Right lobe of liver (tissue), 6 donors: ENCODE results near the gene ITSN1. TPM values are rescaled to one million over a fixed set of nuclear protein-coding genes. Genes with fewer than 3 reads are reported as not detected.
A peak's percentile ranks its signal among the peaks of the same experiment; 100 is the strongest.

Experiments used
- ATAC-seq, 4 donors: fragments of 200-7000 bp; cut with Tn5 transposase; one replicate each; pipeline ENCODE4 v1.9.1; 2020; ENCODE audit warnings: mild to moderate bottlenecking in 4 of 4, moderate library complexity in 4 of 4
- DNase-seq, 3 donors: peaks; one replicate each; pipeline ENCODE4 v3.0.0-alpha.2; 2020
- H3K27ac ChIP-seq, 3 donors: fragments of 200-600 bp; one replicate each; pipeline ENCODE4 v1.8.0; 2022
- H3K27me3 ChIP-seq, 2 donors: fragments of 200-600 bp; one replicate each; pipeline ENCODE4 v1.8.0; 2022
- H3K36me3 ChIP-seq, 4 donors: fragments of 200-600 bp; sonication (generic) in 1 of 4; one replicate each; pipeline versions ENCODE4 v1.5.1 to v1.8.0; 2017 to 2022; ENCODE audit warnings: control low read depth in 1 of 4
- H3K4me1 ChIP-seq, 4 donors: fragments of 200-600 bp; sonication (generic) in 1 of 4; one replicate each; pipeline versions ENCODE4 v1.5.1 to v1.8.0; 2017 to 2022; ENCODE audit warnings: control low read depth in 1 of 4
- H3K4me3 ChIP-seq, 3 donors: fragments of 200-600 bp; one replicate each; pipeline ENCODE4 v1.8.0; 2022
- H3K9me3 ChIP-seq, 4 donors: fragments of 200-600 bp; sonication (generic) in 1 of 4; one replicate each; pipeline versions ENCODE4 v1.5.1 to v1.8.0; 2017 to 2022; ENCODE audit warnings: control low read depth in 1 of 4
- POLR2A ChIP-seq: fragments of 450-650 bp; IDR thresholded peaks from one replicate; pipeline ENCODE4 v1.6.1; 2017; ENCODE audit warnings: antibody characterized with exemption, mild to moderate bottlenecking
- WGBS: methylation state at CpG from one replicate; pipeline ENCODE4 v1.1.6; 2018; ENCODE audit warnings: low coverage, low lambda C conversion rate; ENCODE audit not compliant: insufficient coverage; ENCODE audit errors: missing lambda C conversion rate; 5-methylcytosine and 5-hydroxymethylcytosine counted together
- intact Hi-C, 2 donors: fragments of 100-400 bp; cut with DNase I; formaldehyde crosslinking; loops; one replicate each; pipeline versions ENCODE4 v1.11.2 to v1.14.1; 2022
- total RNA-seq, 6 experiments: library from RNA; depleted of rRNA in 2 of 6; stranded (reverse); fragments of >200 nt in 2 of 6; fragmentation: NEBNext Ultra II Directional in 3 of 6; extraction: Animal tissue kit (Norgen Biotek cat#: 25700) in 3 of 6; gene quantifications; one replicate each; pipeline versions ENCODE4 v1.1.0 to v1.2.4, GENCODE V29; 2016 to 2023
- TF ChIP-seq, protein P1 (sequence below), 4 donors: fragments of 200-600 bp in 3 of 4; fragments of 450-650 bp in 1 of 4; IDR thresholded peaks; one replicate each; pipeline versions ENCODE4 v1.5.1 to v1.8.0; 2016 to 2022; ENCODE audit warnings: antibody characterized with exemption in 4 of 4, mild to moderate bottlenecking in 2 of 4
- donor health status: DM: no; HTN: yes; CAD: no.
- donor health status: DM: no; HTN: no; CAD: no.
- donor health status: DM: no; HTN: no; CAD: no.
- donor health status: DM: no; HTN: yes; CAD: no.
- donor health status: DM: no; HTN: yes; CAD: no.

ITSN1 gene
- total RNA-seq, 6 experiments from 2014 or later = 27.8 to 63.1 (median 33.8) TPM

DNA sequence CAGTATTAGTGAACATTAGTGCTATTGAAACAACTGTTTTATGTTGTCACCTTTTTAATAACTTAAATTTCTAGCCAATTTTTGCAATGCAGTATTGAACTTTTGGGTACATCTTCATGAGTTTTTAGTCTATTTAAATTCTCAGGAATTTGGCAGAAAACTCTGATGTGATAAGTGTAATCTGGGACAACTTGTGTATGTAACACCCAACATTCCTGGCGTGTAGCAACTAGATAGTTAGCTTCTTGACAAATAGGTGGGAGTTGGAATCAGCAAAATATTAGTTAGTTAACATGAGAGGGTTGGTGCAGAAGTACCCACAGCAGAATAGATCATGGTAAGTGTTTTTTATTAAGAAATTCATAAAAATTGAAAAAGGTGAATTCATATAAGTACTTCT, 111.6 kb downstream of the ITSN1 start:
- Histone ChIP-seq H3K27me3 (no peaks in the 10 kb centered on the region), H3K4me1 (peaks cover 0 to 3% (median 1%) of the 10 kb centered on the region in 4 donors), H3K9me3 (no peaks in the 10 kb centered on the region), H3K4me3 (no peak overlapping the region), H3K27ac (no peak overlapping the region), H3K36me3 (peaks cover 0 to 4% (median 0%) of the 10 kb centered on the region in 4 donors)
- 57% methylated on average over 1 of the region's 1 CpG for WGBS
- no peak for ATAC-seq
- DNase-seq = no peak
- intact Hi-C loops = loop anchor here in 1 of 2 donors (10.0 kb wide), 1 partner anchor 59 kb away; no protein-coding TSS in a partner anchor
- TF ChIP-seq POLR2A = no peak
- TF ChIP-seq, protein P1, sequence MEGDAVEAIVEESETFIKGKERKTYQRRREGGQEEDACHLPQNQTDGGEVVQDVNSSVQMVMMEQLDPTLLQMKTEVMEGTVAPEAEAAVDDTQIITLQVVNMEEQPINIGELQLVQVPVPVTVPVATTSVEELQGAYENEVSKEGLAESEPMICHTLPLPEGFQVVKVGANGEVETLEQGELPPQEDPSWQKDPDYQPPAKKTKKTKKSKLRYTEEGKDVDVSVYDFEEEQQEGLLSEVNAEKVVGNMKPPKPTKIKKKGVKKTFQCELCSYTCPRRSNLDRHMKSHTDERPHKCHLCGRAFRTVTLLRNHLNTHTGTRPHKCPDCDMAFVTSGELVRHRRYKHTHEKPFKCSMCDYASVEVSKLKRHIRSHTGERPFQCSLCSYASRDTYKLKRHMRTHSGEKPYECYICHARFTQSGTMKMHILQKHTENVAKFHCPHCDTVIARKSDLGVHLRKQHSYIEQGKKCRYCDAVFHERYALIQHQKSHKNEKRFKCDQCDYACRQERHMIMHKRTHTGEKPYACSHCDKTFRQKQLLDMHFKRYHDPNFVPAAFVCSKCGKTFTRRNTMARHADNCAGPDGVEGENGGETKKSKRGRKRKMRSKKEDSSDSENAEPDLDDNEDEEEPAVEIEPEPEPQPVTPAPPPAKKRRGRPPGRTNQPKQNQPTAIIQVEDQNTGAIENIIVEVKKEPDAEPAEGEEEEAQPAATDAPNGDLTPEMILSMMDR (IDR thresholded peaks at IDR 0.05) = no peak

DNA sequence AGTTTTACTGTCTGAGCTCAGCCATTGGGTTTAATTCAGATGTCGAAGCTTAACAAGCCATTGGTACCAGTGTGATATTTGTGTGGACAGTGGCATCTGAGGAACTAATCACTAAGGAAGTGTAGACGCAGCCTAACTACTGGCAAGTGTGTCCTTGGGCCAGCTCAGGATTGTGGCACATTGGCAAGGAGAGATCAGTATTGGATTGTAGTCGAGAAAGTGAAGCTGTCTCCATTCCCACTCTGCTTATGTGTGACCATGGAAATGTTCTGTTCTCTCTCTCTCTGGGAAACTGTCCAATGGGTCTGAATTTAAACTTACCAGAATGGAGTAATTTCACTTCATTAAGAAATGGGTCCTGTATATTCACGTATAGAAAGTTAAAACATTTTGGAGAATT, 112.2 kb downstream of the ITSN1 start:
- no peaks in the 10 kb centered on the region for H3K9me3 ChIP-seq
- intact Hi-C loops = loop anchor here in 1 of 2 donors (10.0 kb wide), 1 partner anchor 60 kb away; no protein-coding TSS in a partner anchor
- no peaks in the 10 kb centered on the region for H3K27me3 ChIP-seq
- H3K36me3 ChIP-seq = peaks cover 0 to 4% (median 0%) of the 10 kb centered on the region in 4 donors
- WGBS = 76% methylated on average over 4 of the region's 4 CpGs
- no peak for TF ChIP-seq POLR2A
- TF ChIP-seq, protein P1 (IDR thresholded peaks at IDR 0.05) = no peak
- H3K4me1 ChIP-seq = peaks cover 0 to 3% (median 1%) of the 10 kb centered on the region in 4 donors
- no peak overlapping the region for H3K4me3 ChIP-seq
- DNase-seq = no peak
- no peak overlapping the region for H3K27ac ChIP-seq
- ATAC-seq = peak in 2 of 4 donors; percentile 16 to 33

DNA sequence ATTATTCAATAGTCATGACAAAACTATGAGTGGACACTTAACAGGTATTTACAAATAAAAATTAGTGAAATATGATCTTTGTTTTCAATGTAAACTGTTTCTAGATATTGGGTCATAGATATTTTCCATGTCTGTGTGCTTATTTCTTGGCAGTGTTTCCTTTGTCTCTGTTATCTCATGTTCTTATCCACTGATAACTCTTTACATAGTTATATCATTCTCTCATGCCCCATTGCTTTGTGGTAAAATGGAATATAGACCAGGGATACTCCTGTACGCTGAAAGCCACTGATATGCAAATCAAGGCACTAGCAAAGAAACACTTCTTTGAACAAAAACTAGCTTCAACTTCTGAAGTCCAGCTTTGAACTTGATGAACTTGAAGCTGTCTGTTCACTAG, 113.1 kb downstream of the ITSN1 start:
- no peaks in the 10 kb centered on the region for H3K9me3 ChIP-seq
- H3K4me3 ChIP-seq = no peak overlapping the region
- H3K4me1 ChIP-seq = peaks cover 0 to 3% (median 3%) of the 10 kb centered on the region in 4 donors
- DNase-seq (no peak), ATAC-seq (no peak)
- intact Hi-C loops = loop anchor here in 1 of 2 donors (10.0 kb wide), 1 partner anchor 61 kb away; no protein-coding TSS in a partner anchor
- H3K27ac ChIP-seq = no peak overlapping the region
- WGBS = 63% methylated on average over 1 of the region's 1 CpG
- H3K36me3 ChIP-seq = peaks cover 0 to 4% (median 0%) of the 10 kb centered on the region in 4 donors
- H3K27me3 ChIP-seq = no peaks in the 10 kb centered on the region
- TF ChIP-seq, protein P1 (IDR thresholded peaks at IDR 0.05) = no peak
- TF ChIP-seq POLR2A = no peak

DNA sequence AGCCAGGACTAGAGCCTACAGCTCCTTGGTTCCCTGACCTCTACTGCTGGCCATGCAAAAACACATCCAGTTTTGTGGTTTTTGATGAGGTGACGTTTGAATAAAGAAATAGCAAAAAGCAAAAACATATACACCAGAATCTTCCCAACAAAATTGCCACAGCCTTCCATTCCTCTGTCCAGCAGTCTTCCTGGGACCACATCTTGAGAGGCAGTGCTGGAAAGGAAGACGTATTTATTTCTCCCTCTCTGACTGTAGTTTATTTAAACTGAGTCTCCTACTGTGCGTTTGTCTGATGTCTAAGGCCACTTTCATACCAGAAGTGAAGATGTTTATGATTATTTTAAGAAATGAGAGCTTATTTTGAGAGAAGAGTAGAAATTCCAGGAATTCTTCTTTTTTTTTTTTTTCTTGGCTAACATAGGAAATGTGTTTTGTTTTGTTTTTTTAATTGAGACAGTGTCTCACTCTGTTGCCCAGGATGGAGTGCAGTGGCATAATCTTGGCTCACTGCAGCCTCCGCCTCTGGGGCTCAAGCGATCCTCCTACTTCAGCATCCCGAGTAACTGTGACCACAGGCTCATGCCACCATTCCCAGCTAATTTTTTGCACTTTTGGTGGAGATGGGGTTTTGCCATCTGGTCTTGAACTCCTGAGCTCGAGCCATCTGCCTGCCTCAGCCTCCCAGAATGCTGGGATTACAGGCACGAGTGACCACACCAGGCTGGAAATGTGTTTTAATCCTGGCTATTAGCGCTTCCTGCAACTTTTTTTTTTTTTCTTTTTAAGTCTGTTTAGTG, 118.5 kb downstream of the ITSN1 start:
- intact Hi-C loops = no loop called here

More for the DNA sequence above, 118.5 kb downstream of the ITSN1 start:
- no peaks in the 10 kb centered on the region for H3K27me3 ChIP-seq
- H3K36me3 ChIP-seq = peaks cover 0 to 3% (median under 1%) of the 10 kb centered on the region in 4 donors
- WGBS = 45% methylated on average over 7 of the region's 9 CpGs
- peaks cover 0 to 37% (median 15%) of the 10 kb centered on the region in 4 donors for H3K4me1 ChIP-seq
- DNase-seq = no peak
- ATAC-seq = peak; percentile 21 to 38 (median 25)
- H3K9me3 ChIP-seq = no peaks in the 10 kb centered on the region
- TF ChIP-seq POLR2A = no peak
- TF ChIP-seq, protein P1 (IDR thresholded peaks at IDR 0.05) = no peak
- H3K27ac ChIP-seq = peak overlapping the region; percentile 64 to 78 (median 75)
- peak overlapping the region in 2 of 3 donors; percentile 5 for H3K4me3 ChIP-seq
